Panc1 (cell line): ENCODE data around the gene COX7B2. TPM values are rescaled to one million over a fixed set of nuclear protein-coding genes. Genes with fewer than 3 reads are reported as not detected.

Source experiments
- ATAC-seq: fragments of 200-7000 bp; cut with Tn5 transposase; 2 replicates; pipeline ENCODE4 v1.9.1; 2020; ENCODE audit warnings: mild to moderate bottlenecking, moderate library complexity
- BruUV-seq: library from RNA; stranded (reverse); fragments of 400-500 nt; replicated peaks from 2 replicates; lab custom pipeline; 2021; lab: Mats Ljungman, UMichigan
- CTCF ChIA-PET: fragments of 300-600 bp; sonication (Branson Sonifier 250); formaldehyde crosslinking; loops from one replicate; lab custom pipeline; 2022; ENCODE audit warnings: antibody characterized with exemption; lab: Charles Lee
- POLR2A ChIA-PET: fragments of 300-600 bp; sonication (Branson Sonifier 250); formaldehyde crosslinking; loops from one replicate; lab custom pipeline; 2022; ENCODE audit warnings: antibody characterized with exemption; lab: Charles Lee
- DNase-seq: peaks from one replicate; pipeline ENCODE4 v3.0.0-alpha.2; 2010; ENCODE audit warnings: low read depth, low spot score
- H3K27ac ChIP-seq: 2 replicates; pipeline ENCODE4 v1.5.1; 2011; ENCODE audit warnings: mild to moderate bottlenecking, low read length, inconsistent platforms
- H3K27me3 ChIP-seq: fragments of 200-500 bp; sonication (Bioruptor generic); 2 replicates; pipeline ENCODE4 v1.6.0; 2014; ENCODE audit warnings: low read length, inconsistent platforms; ENCODE audit not compliant: control insufficient read depth, insufficient read depth
- H3K36me3 ChIP-seq: fragments of 200-500 bp; sonication (Bioruptor generic); 2 replicates; pipeline ENCODE4 v1.5.1; 2014; ENCODE audit warnings: inconsistent platforms, mild to moderate bottlenecking, low read length, moderate library complexity; ENCODE audit not compliant: control insufficient read depth, insufficient read depth
- H3K4me1 ChIP-seq: 2 replicates; pipeline ENCODE4 v1.5.1; 2011; ENCODE audit warnings: inconsistent platforms, mild to moderate bottlenecking, low read length, moderate library complexity; ENCODE audit not compliant: control insufficient read depth, insufficient read depth
- H3K4me3 ChIP-seq, 2 experiments: 2 replicates each; pipeline ENCODE4 v1.5.1; 2011 to 2012; ENCODE audit warnings: low read depth in 2 of 2, low read length in 2 of 2, mild to moderate bottlenecking in 2 of 2, inconsistent platforms in 1 of 2, moderate library complexity in 1 of 2
- H3K9me3 ChIP-seq: fragments of 200-500 bp; sonication (Bioruptor generic); 2 replicates; pipeline ENCODE4 v1.5.1; 2014; ENCODE audit warnings: low read depth, mild to moderate bottlenecking, inconsistent platforms, low read length, moderate library complexity; ENCODE audit not compliant: control insufficient read depth, insufficient read depth
- TCF7L2 ChIP-seq: IDR thresholded peaks from 2 replicates; pipeline ENCODE4 v1.6.1; 2011; ENCODE audit warnings: mild to moderate bottlenecking, low read depth, low read length, inconsistent platforms
- in situ Hi-C: cut with HindIII; loops from 2 replicates; pipeline ENCODE4 v1.10.0; 2016; ENCODE audit warnings: low sequenced_read_pairs, low pct_unique_long_range_greater_than_20kb
- intact Hi-C: fragments of 100-400 bp; cut with micrococcal nuclease; formaldehyde crosslinking; loops from one replicate; pipeline ENCODE4 v1.10.0; 2022; ENCODE audit not compliant: unreplicated experiment
- total RNA-seq: library from RNA; stranded (reverse); gene quantifications from one replicate; pipeline ENCODE4 v1.2.1, GENCODE V29; 2021; ENCODE audit not compliant: unreplicated experiment

The COX7B2 gene
- total RNA-seq, 1 experiment from 2014 or later: not detected

DNA sequence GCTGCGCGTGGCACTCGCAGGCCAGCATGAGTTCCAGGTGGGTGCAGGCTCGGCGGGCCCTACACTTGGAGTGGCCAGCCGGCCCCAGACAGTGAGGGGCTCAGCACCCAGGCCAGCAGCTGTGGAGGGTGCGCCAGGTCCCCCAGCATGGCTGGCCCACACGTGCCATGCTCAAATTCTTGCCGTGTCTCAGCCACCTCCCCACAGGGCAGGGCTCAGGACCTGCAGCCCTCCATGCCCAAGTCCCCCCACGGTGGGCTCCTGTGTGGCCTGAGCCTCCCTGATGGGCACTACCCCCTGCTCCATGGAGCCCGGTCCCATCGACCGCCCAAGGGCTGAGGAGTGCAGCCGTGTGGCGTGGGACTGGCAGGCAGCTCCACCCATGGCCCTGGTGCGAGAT lies 210.2 kb downstream of the COX7B2 start:
- H3K9me3 ChIP-seq: no peaks in the 10 kb centered on the region
- H3K4me1 ChIP-seq: no peaks in the 10 kb centered on the region
- in situ Hi-C loops: no loop called here
- intact Hi-C loops: no loop called here
- no peak for TF ChIP-seq TCF7L2
- ChIA-PET CTCF (no interaction called here), POLR2A (no interaction called here)
- H3K36me3 ChIP-seq: no peaks in the 10 kb centered on the region
- DNase-seq: no peak
- ATAC-seq: no peak
- no TSS peak for BruUV-seq
- no peaks in the 10 kb centered on the region for H3K27me3 ChIP-seq
- H3K4me3 ChIP-seq: no peak overlapping the region
- no peak overlapping the region for H3K27ac ChIP-seq

Other genes starting within 250 kb of the COX7B2 start
- not detected for gene GABRA4, start 84.3 kb upstream of the COX7B2 start, total RNA-seq
- gene GABRB1, start 122.3 kb upstream of the COX7B2 start, total RNA-seq: not detected